ENCODE results near the gene PPM1M.

The PPM1M gene

DNA sequence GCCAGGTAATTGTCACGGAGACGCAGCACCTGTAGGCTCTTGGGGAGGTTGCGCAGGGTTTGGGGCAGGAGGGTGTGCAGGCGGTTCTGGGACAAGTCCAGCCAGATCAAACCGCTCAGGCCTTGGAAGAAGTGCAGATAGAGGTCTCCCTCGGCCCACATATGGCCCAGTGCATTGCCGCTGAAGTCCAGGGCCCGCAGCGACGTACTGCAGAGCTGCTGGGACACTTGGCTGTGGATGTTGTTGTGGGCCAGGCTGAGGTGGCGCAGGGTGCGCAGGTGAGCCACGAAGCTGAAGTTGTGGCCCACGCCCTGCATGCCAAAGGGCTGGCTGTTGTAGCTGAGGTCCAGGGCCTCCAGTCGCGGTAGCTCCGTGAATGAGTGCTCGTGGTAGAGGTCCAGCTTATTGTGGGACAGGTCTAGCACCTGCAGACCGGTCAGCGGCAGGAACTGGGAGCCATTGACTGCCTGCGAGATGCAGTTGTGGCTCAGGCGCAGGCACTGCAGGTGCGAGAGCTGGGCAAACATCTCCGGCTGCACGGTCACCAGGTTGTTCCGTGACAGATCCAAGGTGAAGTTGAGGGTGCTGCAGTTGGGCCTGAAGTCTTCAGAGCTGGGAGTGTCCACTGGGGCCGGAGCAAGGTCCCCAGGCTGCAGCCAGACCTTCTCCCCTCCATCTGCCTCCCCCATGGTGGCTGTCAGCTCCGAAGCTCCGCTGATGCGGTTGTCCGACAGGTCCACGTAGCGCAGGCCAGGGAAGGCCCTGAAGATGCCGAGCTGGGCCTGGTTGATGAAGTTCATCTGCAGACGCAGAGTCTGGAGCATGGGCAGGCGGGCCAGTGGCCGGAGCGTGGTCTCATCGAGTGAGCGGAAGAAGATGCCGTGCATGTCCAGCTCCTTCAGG is 23.0 kb upstream of the PPM1M start:
- DNase-seq (ENCODE audit: extremely low read depth, low read depth) = no peak
- TF ChIP-seq, protein P1, sequence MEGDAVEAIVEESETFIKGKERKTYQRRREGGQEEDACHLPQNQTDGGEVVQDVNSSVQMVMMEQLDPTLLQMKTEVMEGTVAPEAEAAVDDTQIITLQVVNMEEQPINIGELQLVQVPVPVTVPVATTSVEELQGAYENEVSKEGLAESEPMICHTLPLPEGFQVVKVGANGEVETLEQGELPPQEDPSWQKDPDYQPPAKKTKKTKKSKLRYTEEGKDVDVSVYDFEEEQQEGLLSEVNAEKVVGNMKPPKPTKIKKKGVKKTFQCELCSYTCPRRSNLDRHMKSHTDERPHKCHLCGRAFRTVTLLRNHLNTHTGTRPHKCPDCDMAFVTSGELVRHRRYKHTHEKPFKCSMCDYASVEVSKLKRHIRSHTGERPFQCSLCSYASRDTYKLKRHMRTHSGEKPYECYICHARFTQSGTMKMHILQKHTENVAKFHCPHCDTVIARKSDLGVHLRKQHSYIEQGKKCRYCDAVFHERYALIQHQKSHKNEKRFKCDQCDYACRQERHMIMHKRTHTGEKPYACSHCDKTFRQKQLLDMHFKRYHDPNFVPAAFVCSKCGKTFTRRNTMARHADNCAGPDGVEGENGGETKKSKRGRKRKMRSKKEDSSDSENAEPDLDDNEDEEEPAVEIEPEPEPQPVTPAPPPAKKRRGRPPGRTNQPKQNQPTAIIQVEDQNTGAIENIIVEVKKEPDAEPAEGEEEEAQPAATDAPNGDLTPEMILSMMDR (IDR thresholded peaks at IDR 0.05; ENCODE audit: low read depth, low read length) = no peak

DNA sequence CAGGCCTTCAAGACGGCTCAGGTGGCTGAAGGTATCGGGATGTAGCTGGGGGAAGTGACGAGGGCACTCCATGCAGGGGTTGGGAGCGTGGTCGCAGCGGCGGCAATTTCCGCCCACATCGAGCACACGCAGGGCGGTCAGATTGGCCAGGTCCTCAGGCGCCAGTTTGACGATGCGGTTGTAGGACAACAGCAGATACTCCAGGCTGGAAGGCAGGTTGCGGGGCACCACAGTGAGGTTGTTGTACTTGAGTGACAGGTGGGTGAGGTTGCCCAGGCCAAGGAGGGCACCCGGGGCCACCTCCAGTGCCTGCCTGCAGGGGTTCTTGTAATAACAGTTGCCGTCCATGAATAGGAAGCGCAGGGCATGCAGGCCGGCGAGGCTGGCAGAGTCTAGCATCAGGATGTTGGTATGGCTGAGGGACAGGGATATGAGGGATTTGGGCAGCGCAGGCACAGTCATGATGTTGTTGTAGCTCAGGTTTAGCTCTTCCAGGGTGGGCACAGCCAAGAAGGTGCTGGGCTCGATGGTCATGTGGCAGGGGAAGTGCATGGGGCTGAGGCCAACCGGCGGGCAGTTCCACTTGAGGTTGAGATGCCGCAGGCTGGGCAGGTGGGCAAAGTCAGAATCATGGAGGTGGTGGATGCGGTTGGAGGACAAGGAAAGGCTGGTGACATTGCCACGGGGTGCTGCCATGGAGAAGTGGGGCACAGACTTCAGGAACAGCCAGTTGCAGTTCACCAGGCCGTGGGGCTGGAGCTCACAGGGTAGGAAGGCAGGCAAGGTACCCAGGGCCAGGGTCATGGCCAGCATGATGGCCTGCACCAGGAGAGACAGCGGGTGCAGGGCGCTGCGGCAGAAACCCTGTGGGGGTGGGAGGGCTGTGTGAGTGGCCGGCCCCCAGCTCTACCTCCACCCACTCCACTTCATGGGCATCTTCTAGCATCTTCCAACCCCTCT is 21.8 kb upstream of the PPM1M start:
- no peak for DNase-seq (ENCODE audit: extremely low read depth, low read depth)
- TF ChIP-seq, protein P1 (IDR thresholded peaks at IDR 0.05; ENCODE audit: low read depth, low read length) = no peak

DNA sequence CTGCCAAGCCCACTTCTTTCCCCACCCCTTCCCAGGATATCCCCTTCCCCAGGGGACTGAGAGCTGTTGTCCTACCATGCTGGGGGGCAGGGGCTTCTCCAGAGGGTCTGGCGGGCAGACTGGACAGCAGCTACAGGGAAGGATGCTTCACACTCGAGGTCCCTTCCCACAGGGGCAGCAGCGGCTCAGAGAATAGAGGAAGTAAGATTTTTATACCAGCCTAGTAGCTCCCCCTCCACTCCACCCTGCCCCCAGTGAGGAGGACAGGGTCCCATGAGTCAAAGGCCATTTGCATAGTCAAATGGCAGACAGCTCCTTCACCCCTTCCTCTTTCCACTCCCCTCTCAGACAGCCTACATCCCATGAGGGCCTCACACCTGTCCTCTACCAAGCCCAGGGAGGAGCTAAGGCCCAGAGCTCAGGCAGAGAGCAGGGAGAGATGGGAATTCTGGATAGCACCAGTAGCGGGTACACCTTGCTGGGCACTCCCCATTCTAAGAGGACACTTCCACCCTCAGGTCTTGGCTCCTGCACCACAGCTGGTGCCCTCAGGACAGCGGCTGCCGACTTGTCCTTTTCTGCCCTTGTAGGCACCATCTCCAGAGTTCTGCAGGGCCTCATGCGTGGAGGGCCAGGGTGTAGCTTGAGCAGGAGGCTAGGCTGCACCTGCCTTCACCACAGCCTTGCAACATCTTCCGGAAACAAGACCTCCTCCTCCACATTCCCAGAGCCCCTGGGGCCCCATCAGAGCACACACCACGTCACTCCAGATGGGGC is 19.9 kb upstream of the PPM1M start, which contains the start of gene TLR9:
Gene TLR9, minus strand, starts transcription at position 194 of the 777 bp plus-strand sequence. Its CDS starts 116 bp downstream, at position 78.
- no peak for DNase-seq (ENCODE audit: extremely low read depth, low read depth)
- TF ChIP-seq, protein P1 (IDR thresholded peaks at IDR 0.05; ENCODE audit: low read depth, low read length) = no peak

DNA sequence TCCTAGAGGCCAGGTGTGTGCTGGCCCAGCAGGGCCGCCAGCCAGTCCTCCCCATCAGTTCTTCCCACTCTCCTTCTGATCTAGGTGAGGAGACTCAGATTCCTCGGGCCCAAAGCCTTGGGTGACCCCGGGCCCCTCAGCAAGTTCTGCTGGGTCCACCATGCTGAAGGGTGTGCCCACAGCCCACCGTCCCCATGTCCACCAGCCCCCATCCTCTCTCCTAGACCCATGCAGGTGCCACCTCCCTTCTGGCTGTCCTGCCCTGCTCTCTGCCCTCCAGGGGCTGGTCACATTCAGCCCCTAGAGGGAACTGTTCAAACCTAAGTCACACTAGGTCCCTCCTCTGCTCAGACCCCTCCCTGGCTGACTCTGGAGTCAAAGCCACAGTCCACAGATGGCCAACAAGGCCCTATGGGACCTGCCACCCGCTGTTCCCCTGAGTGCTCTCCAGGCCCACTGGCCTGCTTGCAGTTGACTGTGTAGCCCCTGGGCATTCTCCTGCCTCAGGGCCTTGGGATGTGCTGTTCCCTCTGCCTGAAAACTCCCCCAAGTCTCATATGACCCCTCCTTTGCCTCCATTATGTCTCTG is 19.2 kb upstream of the PPM1M start:
- no peak for DNase-seq (ENCODE audit: extremely low read depth, low read depth)
- TF ChIP-seq, protein P1 (IDR thresholded peaks at IDR 0.05; ENCODE audit: low read depth, low read length) = no peak

DNA sequence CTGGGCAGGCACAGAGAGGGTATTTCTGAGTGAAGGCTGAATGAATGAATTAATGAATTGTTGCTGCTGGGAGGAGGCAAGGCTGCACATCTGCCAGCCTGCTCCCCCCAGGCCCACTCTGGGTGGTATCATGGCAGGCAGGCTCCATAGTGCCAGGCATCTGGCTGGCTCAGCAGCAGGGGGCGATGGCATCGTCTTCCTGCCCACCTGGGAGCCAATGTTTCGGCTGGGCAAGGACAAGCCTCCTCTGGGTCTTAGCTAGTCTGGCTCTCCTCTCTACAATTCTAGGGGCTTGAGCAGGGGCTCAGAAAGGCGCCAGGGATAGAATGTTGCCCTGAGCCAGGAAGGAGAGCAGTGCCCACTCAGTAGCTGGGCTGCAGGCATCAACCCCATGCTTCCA is 18.4 kb upstream of the PPM1M start:
- no peak for DNase-seq (ENCODE audit: extremely low read depth, low read depth)
- TF ChIP-seq, protein P1 (IDR thresholded peaks at IDR 0.05; ENCODE audit: low read depth, low read length) = no peak; the same call in 1 of the 2 replicates

DNA sequence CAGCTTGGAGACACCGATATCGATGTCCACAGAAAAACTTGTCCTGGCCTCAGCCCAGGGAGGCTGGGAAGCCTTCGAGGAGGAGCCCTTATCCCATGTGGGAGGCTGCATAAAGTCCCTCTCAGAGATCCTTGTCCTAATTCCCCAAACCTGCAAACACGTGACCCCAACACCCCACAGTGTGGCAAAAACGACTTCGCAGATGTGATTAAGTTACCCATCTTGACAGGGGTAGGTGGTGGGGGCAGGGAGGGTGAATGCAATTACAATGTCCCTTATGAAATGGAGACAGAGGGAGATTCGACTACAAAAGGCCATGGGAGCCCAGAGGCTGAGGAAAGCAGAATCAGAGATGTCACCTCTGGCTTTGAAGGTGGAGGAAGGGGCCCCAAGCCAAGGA is 17.8 kb upstream of the PPM1M start:
- DNase-seq (ENCODE audit: extremely low read depth, low read depth) = no peak

More for the DNA sequence above, 17.8 kb upstream of the PPM1M start:
- TF ChIP-seq, protein P1 (IDR thresholded peaks at IDR 0.05; ENCODE audit: low read depth, low read length) = no peak

Measured in AG09319 (cell line).